Measurements from ENCODE around the gene B9D1. TPM values are rescaled to one million over a fixed set of nuclear protein-coding genes. Genes with fewer than 3 reads are reported as not detected.

B9D1 gene
- total and polyA plus RNA-seq, 2 of the 13 experiments (the other 11 are each of a cell fraction or from before 2014, with no cell fraction given), result 27.7 to 31.1 TPM

GRCh38 chr17:19377602-19378415 is 15.3 kb upstream of the B9D1 start (continued):
- TF ChIP-seq ZNF776 (CRISPR knock-in tag; IDR thresholded peaks at IDR 0.05), result no peak
- no peak for TF ChIP-seq ZNF513 (CRISPR knock-in tag; conservative IDR thresholded peaks at IDR 0.05)
- TF ChIP-seq ZNF264 (CRISPR knock-in tag; IDR thresholded peaks at IDR 0.05), result no peak; the same call in 1 of the 2 replicates
- TF ChIP-seq ZNF331 (CRISPR knock-in tag; IDR thresholded peaks at IDR 0.05), result peak; percentile 78
- 0 out of 2 replicates have a peak, but pooled peaks have one; percentile 46 for TF ChIP-seq ZNF670 (CRISPR knock-in tag; IDR thresholded peaks at IDR 0.05; ENCODE audit: borderline replicate concordance)
- no peak for TF ChIP-seq EZH2 (conservative IDR thresholded peaks at IDR 0.05; ENCODE audit: low read depth, low read length)
- peak; percentile 69; the same call in 1 of the 2 replicates for TF ChIP-seq ZNF607 (CRISPR knock-in tag; IDR thresholded peaks at IDR 0.05; ENCODE audit: borderline replicate concordance)
- no peak for TF ChIP-seq ZBTB1 (CRISPR knock-in tag; IDR thresholded peaks at IDR 0.05; ENCODE audit: borderline replicate concordance)
- TF ChIP-seq ZNF572 (CRISPR knock-in tag; IDR thresholded peaks at IDR 0.05), result 0 out of 2 replicates have a peak, but pooled peaks have one; percentile 43
- TF ChIP-seq ZNF510 (CRISPR knock-in tag; IDR thresholded peaks at IDR 0.05; ENCODE audit: low read depth), result peak; percentile 70; the same call in 1 of the 2 replicates
- 0 out of 2 replicates have a peak, but pooled peaks have one; percentile 21 for TF ChIP-seq ONECUT2 (CRISPR knock-in tag; IDR thresholded peaks at IDR 0.05)
- TF ChIP-seq, protein P1, sequence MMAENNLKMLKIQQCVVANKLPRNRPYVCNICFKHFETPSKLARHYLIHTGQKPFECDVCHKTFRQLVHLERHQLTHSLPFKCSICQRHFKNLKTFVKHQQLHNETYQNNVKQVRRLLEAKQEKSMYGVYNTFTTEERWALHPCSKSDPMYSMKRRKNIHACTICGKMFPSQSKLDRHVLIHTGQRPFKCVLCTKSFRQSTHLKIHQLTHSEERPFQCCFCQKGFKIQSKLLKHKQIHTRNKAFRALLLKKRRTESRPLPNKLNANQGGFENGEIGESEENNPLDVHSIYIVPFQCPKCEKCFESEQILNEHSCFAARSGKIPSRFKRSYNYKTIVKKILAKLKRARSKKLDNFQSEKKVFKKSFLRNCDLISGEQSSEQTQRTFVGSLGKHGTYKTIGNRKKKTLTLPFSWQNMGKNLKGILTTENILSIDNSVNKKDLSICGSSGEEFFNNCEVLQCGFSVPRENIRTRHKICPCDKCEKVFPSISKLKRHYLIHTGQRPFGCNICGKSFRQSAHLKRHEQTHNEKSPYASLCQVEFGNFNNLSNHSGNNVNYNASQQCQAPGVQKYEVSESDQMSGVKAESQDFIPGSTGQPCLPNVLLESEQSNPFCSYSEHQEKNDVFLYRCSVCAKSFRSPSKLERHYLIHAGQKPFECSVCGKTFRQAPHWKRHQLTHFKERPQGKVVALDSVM (CRISPR knock-in tag; IDR thresholded peaks at IDR 0.05), result 0 out of 2 replicates have a peak, but pooled peaks have one; percentile 15
- no peak for TF ChIP-seq ZBTB26 (CRISPR knock-in tag; IDR thresholded peaks at IDR 0.05; ENCODE audit: borderline replicate concordance)
- TF ChIP-seq ZNF501 (CRISPR knock-in tag; IDR thresholded peaks at IDR 0.05), result peak; percentile 92
- TF ChIP-seq ZNF792 (CRISPR knock-in tag; IDR thresholded peaks at IDR 0.05), result 0 out of 2 replicates have a peak, but pooled peaks have one; percentile 81
- TF ChIP-seq ZNF276 (CRISPR knock-in tag; IDR thresholded peaks at IDR 0.05; ENCODE audit: low read depth), result peak; percentile 48; the same call in 1 of the 2 replicates
- peak; percentile 55; the same call in 1 of the 2 replicates for TF ChIP-seq ELF3 (CRISPR knock-in tag; IDR thresholded peaks at IDR 0.05)
- no peak for TF ChIP-seq DNMT3B (CRISPR knock-in tag; conservative IDR thresholded peaks at IDR 0.05)
- TF ChIP-seq ZNF543 (CRISPR knock-in tag; IDR thresholded peaks at IDR 0.05), result peak; percentile 79; the same call in 1 of the 2 replicates
- no peak for TF ChIP-seq IRX3 (CRISPR knock-in tag; IDR thresholded peaks at IDR 0.05; ENCODE audit: borderline replicate concordance, low read depth)
- TF ChIP-seq ZBTB7B (CRISPR knock-in tag; IDR thresholded peaks at IDR 0.05), result 0 out of 2 replicates have a peak, but pooled peaks have one; percentile 38
